Fibroblast of pulmonary artery (primary cell): ENCODE results near the gene PRDM16.

Source experiments
- DNase-seq: peaks from one replicate; pipeline ENCODE4 v3.0.0-alpha.2; 2010; ENCODE audit warnings: low read depth
- H3K4me3 ChIP-seq: replicated peaks from 2 replicates; pipeline ENCODE4 v1.5.1; 2011; ENCODE audit warnings: low read depth, mild to moderate bottlenecking, control low read depth, low read length, moderate library complexity
- TF ChIP-seq, protein P1 (sequence below): IDR thresholded peaks from 2 replicates; pipeline ENCODE4 v1.5.1; 2011; ENCODE audit warnings: mild to moderate bottlenecking, control low read depth, low read length, inconsistent platforms; ENCODE audit errors: missing control alignments

Gene PRDM16

DNA sequence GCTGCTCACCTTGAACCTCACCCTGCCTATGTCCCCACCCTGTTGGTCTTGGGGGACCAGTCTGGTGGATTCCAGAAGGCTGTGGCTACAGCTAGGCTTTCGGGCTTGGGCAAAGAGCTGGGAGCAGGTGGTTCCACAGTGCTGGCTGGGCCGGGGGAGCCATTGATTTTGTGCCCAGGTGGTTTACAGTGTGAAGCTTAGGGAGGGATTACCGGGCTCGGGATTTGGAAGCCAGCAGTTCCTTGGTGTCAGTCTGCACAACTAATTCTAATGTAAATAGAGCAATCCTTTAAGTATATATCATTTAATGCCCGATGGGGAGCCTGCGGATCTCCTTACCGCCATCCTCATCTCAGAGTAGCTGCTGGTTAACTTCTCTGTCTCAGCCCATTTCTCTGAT, 38.2 kb downstream of the PRDM16 start:
- TF ChIP-seq, protein P1, sequence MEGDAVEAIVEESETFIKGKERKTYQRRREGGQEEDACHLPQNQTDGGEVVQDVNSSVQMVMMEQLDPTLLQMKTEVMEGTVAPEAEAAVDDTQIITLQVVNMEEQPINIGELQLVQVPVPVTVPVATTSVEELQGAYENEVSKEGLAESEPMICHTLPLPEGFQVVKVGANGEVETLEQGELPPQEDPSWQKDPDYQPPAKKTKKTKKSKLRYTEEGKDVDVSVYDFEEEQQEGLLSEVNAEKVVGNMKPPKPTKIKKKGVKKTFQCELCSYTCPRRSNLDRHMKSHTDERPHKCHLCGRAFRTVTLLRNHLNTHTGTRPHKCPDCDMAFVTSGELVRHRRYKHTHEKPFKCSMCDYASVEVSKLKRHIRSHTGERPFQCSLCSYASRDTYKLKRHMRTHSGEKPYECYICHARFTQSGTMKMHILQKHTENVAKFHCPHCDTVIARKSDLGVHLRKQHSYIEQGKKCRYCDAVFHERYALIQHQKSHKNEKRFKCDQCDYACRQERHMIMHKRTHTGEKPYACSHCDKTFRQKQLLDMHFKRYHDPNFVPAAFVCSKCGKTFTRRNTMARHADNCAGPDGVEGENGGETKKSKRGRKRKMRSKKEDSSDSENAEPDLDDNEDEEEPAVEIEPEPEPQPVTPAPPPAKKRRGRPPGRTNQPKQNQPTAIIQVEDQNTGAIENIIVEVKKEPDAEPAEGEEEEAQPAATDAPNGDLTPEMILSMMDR: no peak
- no peak overlapping the region for H3K4me3 ChIP-seq
- no peak for DNase-seq

DNA sequence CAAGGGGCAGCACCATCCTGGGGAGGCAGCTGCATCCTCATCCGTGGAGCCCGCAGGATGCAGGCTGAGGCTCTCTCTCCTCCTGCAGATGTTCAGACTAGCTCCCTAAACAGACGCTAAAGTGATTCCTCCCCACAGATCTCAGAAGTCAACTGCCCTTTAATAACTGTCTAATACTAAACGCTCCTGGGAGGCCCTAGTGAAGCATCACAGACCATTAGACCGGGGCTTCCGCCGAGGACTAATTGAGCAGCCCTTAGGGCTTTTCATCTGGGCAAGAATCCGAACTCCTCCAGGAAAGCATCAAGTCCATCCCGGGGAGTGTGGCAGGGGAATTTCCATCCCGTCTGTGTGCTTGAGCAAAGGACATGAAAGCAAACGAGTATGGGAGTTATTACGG, 40.4 kb downstream of the PRDM16 start:
- H3K4me3 ChIP-seq: no peak overlapping the region
- no peak for DNase-seq
- TF ChIP-seq, protein P1: no peak

DNA sequence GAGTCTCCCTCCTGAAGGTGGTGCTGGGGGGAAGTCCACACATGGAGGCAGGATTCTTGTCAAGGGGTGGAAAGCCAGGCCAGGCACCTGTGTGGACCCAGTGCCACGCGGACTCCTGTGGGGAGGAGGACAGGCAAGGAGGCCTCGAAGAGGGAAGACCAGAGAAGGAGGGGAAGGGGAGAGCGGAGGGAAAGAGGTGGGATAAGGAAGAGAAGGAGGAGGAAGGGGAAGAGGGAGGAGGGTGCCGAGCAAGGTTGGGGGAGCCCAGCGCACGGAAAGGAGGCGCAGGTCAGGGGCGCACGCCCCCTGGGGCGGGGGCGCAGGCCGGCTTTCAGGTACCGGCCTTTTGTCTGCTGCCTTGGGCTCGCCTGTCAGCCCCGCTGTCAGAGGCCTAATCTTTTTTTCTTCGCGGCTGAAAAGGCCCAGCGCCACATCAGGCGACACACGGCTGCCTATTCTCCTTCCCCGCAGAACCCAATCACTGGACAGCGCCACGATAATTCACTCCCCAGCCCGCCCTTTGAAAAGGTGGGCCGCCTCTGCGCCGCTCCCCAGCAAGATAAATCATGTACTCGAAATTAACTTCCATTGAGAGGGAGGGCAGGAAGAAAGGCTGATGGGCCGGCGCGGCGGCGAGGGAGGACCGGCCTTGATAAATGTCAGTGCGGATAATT, 42.5 kb downstream of the PRDM16 start:
- DNase-seq: no peak
- H3K4me3 ChIP-seq: no peak overlapping the region
- TF ChIP-seq, protein P1: no peak

- no peak overlapping the region for H3K4me3 ChIP-seq
- TF ChIP-seq, protein P1: no peak
- DNase-seq: no peak
Observed at GRCh38 chr1:3112526-3112925, 43.5 kb downstream of the PRDM16 start.

DNA sequence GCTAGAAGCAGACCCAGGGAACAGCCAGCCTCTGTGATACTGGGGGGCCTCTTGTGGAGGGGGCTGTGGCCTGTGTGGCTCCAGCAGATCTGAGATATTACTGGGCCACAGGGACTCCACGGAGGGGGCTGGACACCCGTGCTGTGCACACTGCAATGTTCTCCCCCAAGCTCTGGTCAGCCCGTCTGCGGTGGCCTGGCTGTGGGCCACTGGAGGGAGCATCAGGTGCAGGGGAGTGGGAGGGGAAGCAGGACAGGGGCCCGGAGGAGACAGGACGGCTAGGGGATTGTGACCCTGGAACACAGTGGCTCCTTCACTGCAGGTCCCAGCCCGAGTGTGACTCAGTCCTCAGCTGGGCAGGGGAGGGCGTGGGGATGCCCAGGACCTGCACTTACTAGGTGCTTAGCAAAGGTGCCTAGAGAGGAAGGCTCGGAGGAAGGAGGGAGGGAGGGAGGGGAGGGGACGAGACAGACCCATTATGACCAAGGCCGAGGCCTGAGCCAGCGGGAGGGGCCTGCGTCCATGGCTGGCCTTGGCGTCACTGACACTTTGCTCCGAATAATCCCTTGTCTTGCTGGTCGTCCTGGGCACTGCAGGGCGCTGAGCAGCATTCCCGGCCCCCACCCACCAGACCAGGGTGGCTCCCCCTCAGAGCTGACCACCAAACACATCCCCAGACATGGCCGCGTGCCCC, 44.2 kb downstream of the PRDM16 start:
- no peak overlapping the region for H3K4me3 ChIP-seq
- DNase-seq: no peak
- TF ChIP-seq, protein P1: no peak

DNA sequence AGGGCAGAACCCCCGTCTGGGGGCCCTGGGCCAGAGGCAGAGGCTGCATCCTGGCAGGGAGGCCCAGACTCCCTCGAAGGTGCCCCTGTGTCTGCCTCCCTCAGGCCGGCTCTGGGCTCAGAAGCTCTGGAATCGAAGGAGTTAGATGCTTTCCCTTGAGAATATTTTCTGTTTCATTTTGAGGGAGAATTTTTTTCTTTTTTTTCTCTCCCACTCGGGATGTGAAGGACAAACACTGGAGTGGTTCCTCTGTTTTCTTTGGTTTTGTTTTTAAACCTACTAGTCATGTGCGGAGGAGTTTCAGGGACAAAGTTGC, 44.7 kb downstream of the PRDM16 start:
- H3K4me3 ChIP-seq: no peak overlapping the region
- TF ChIP-seq, protein P1: no peak
- DNase-seq: no peak
